ENCODE measurements around the gene FAM219A. TPM values are rescaled to one million over a fixed set of nuclear protein-coding genes. Genes with fewer than 3 reads are reported as not detected.
A peak's percentile ranks its signal among the peaks of the same experiment; 100 is the strongest.

FAM219A gene, protein sequence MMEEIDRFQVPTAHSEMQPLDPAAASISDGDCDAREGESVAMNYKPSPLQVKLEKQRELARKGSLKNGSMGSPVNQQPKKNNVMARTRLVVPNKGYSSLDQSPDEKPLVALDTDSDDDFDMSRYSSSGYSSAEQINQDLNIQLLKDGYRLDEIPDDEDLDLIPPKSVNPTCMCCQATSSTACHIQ
- 5.2 and 6.5 TPM in 2 replicates for total RNA-seq (2014; rRNA removed; shearing (Covaris generic))
- total RNA-seq (2022) = 12.7 and 14.3 TPM in 2 replicates
- Bru-seq, nascent RNA = percentile 59 among the genes with signal in this experiment
- BruChase-seq, experiment 1, labeled RNA remaining after a 6-hour chase = percentile 64 among the genes with signal in this experiment
- BruChase-seq, experiment 2, labeled RNA remaining after a 2-hour chase = percentile 66 among the genes with signal in this experiment
- long read RNA-seq, partial matches to known transcripts = 0 of 9 reads
- long read RNA-seq, other reads (novel, unspliced or antisense) = 7 of 9 reads

DNA sequence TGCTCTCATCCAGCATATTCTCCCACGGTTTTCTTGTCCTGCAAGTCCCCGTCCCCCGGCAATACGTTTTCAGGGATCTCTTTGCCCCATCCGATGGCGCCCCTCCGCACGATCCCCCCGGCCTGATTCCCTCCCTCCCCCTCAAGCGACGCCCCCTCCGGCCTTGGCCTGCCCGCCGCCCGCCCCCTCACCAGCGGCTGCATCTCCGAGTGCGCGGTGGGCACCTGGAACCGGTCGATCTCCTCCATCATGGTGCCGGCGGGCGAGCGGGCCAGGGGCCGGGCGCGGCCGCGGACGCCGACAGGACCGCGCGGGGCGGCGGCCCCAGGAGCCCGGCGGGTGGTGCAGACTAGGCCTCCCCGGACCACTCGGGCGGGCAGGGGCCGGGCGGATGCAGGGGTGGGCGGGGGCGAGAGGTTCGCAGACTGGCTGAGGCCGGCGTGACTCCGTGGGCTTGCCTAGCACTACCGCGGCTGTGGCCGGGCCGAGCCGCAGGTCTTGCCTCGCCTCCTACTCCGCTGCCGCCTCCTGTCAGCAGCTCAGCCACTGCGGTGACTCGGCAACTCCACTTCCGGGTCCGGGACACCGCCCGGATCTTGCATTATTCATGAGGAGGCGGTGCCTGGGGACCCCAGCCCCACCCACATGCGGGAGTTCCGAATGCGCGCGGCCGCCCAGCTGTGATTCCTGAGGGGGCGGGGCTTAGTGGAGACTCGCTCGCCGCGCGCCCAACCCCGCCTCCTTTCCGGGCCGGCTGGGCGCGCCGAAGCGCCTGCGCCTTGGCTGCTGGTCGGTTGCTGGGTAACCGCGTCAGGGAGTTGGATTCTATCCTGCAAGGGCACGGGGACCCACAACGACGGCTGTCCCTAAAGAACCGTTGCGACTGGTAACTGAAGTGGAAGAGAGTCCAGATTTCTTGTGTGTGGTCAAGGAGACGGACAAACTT, at the start of gene FAM219A, which contains the start of gene DNAI1:
Gene FAM219A (minus strand): TSS at position 558 of the 946 bp plus-strand sequence. CDS start 307 bp downstream, at position 251.
Gene DNAI1 (plus strand): TSS at position 793 of the 946 bp plus-strand sequence. CDS start 201 bp downstream, outside the sequence.
- Histone ChIP-seq H3K36me3 (ENCODE audit: insufficient read depth, low read length) (no peaks in the 10 kb centered on the region), H3K9me3 (ENCODE audit: low read length) (no peaks in the 10 kb centered on the region), H2AFZ (ENCODE audit: low read length) (peak within 1 kb of the TSS; percentile 68), H3K4me1 (ENCODE audit: insufficient read depth, low read length, poor library complexity, severe bottlenecking) (peaks cover 25% of the 10 kb centered on the region), H4K20me1 (ENCODE audit: insufficient read depth, low read length) (no peaks in the 10 kb centered on the region), H3K79me2 (ENCODE audit: insufficient read depth, low read depth, low read length) (no peaks in the 10 kb centered on the region), H3K27ac (ENCODE audit: low read depth, low read length, poor library complexity, severe bottlenecking) (no peak within 1 kb of the TSS), H3K4me2 (ENCODE audit: low read length) (peak within 1 kb of the TSS; percentile 95), H3K4me3 (ENCODE audit: low read depth, low read length, poor library complexity, severe bottlenecking) (peak within 1 kb of the TSS; percentile 73), H3K9me2 (ENCODE audit: insufficient read depth, low read length) (no peaks in the 10 kb centered on the region)
- BruUV-seq (replicated peaks) = no TSS peak
- TF ChIP-seq, protein P1, sequence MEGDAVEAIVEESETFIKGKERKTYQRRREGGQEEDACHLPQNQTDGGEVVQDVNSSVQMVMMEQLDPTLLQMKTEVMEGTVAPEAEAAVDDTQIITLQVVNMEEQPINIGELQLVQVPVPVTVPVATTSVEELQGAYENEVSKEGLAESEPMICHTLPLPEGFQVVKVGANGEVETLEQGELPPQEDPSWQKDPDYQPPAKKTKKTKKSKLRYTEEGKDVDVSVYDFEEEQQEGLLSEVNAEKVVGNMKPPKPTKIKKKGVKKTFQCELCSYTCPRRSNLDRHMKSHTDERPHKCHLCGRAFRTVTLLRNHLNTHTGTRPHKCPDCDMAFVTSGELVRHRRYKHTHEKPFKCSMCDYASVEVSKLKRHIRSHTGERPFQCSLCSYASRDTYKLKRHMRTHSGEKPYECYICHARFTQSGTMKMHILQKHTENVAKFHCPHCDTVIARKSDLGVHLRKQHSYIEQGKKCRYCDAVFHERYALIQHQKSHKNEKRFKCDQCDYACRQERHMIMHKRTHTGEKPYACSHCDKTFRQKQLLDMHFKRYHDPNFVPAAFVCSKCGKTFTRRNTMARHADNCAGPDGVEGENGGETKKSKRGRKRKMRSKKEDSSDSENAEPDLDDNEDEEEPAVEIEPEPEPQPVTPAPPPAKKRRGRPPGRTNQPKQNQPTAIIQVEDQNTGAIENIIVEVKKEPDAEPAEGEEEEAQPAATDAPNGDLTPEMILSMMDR (conservative IDR thresholded peaks at IDR 0.05; ENCODE audit: low read length) = no peak
- TF ChIP-seq EZH2phosphoT487 (IDR thresholded peaks at IDR 0.05; ENCODE audit: borderline replicate concordance, low read depth, low read length) = no peak
- CTCF ChIA-PET (ENCODE audit: unreplicated experiment) = no interaction called here
- POLR2A ChIA-PET = interaction anchor here (0.6 kb wide), 1 partner anchor 759 kb away, joined by 8 read pairs; no protein-coding TSS in a partner anchor
- peak; percentile 99 for DNase-seq (ENCODE audit: low spot score)
- intact Hi-C loops (cut with micrococcal nuclease; ENCODE audit: unreplicated experiment) = no loop called here

DNA sequence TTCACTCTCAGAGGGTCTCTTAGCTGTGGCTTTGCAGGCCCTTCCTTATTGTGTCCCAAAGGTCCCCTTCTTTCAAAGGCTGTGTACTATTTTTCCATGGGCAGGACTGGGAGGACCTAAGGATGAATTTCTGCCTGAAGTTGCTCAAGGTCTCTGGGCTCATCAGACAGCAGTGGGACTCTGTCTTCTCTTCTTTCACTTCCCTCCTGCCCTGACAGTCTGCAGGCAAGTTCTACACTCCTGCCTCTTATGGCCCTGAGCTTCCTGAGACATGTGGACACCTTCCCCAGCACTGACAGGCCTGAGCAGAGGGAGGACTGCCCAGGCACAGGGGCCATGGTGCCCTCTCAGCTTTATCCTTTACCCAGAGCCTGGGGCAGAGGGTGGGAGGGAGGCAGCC, 49.6 kb upstream of the FAM219A start:
- Histone ChIP-seq H3K36me3 (ENCODE audit: insufficient read depth, low read length) (no peaks in the 10 kb centered on the region), H2AFZ (ENCODE audit: low read length) (no peak overlapping the region), H3K9me3 (ENCODE audit: low read length) (no peaks in the 10 kb centered on the region), H3K9me2 (ENCODE audit: insufficient read depth, low read length) (no peaks in the 10 kb centered on the region), H3K27ac (ENCODE audit: low read depth, low read length, poor library complexity, severe bottlenecking) (no peak overlapping the region), H3K4me2 (ENCODE audit: low read length) (no peak overlapping the region), H3K4me1 (ENCODE audit: insufficient read depth, low read length, poor library complexity, severe bottlenecking) (peaks cover under 1% of the 10 kb centered on the region), H3K4me3 (ENCODE audit: low read depth, low read length, poor library complexity, severe bottlenecking) (no peak overlapping the region), H4K20me1 (ENCODE audit: insufficient read depth, low read length) (no peaks in the 10 kb centered on the region), H3K79me2 (ENCODE audit: insufficient read depth, low read depth, low read length) (no peaks in the 10 kb centered on the region)
- CTCF ChIA-PET (ENCODE audit: unreplicated experiment) = no interaction called here
- no peak for DNase-seq (ENCODE audit: low spot score)
- intact Hi-C loops (cut with micrococcal nuclease; ENCODE audit: unreplicated experiment) = no loop called here
- no peak for TF ChIP-seq EZH2phosphoT487 (IDR thresholded peaks at IDR 0.05; ENCODE audit: borderline replicate concordance, low read depth, low read length)
- TF ChIP-seq, protein P1 (conservative IDR thresholded peaks at IDR 0.05; ENCODE audit: low read length) = no peak
- no TSS peak for BruUV-seq (replicated peaks)
- POLR2A ChIA-PET = no interaction called here
